CD4-positive, alpha-beta T cell (primary cell): Measurements from ENCODE around the gene NOL3. TPM values are rescaled to one million over a fixed set of nuclear protein-coding genes. Genes with fewer than 3 reads are reported as not detected.

Experiments used
- ATAC-seq: fragments of 200-7000 bp; cut with Tn5 transposase; one replicate; pipeline ENCODE4 v1.10.0; 2022; ENCODE audit warnings: mild to moderate bottlenecking; ENCODE audit not compliant: poor library complexity
- CTCF ChIA-PET: fragments of 350-600 bp; sonication (Branson Sonifier 250); formaldehyde crosslinking; loops from one replicate; lab custom pipeline; 2021; ENCODE audit warnings: antibody characterized with exemption, inconsistent platforms; lab: Charles Lee
- POLR2A ChIA-PET: fragments of 350-600 bp; sonication (Branson Sonifier 250); formaldehyde crosslinking; loops from one replicate; lab custom pipeline; 2021; ENCODE audit warnings: antibody characterized with exemption, inconsistent platforms; lab: Charles Lee
- DNase-seq, 14 experiments: peaks; one replicate each; pipeline ENCODE4 v3.0.0-alpha.2; 2013 to 2020; ENCODE audit warnings: mixed read lengths in 2 of 14
- H3K27ac ChIP-seq, 2 donors: one replicate each; pipeline versions ENCODE4 v1.5.1 to v1.7.0; 2013; ENCODE audit warnings: low read length in 2 of 2, low read depth in 1 of 2, mild to moderate bottlenecking in 1 of 2
- H3K27me3 ChIP-seq, 2 experiments: 1 replicate in 1 of 2; 2 replicates in 1 of 2; pipeline versions ENCODE4 v1.6.1 to v1.7.0; 2013; ENCODE audit warnings: low read length in 2 of 2, control low read depth in 1 of 2, mild to moderate bottlenecking in 1 of 2, moderate library complexity in 1 of 2; ENCODE audit not compliant: insufficient read depth in 2 of 2, control insufficient read depth in 1 of 2
- H3K36me3 ChIP-seq: one replicate; pipeline ENCODE4 v1.6.1; 2013; ENCODE audit warnings: low read length, control low read depth; ENCODE audit not compliant: insufficient read depth
- H3K4me1 ChIP-seq: one replicate; pipeline ENCODE4 v1.6.1; 2013; ENCODE audit warnings: low read length, control low read depth; ENCODE audit not compliant: insufficient read depth
- H3K4me3 ChIP-seq: one replicate; pipeline ENCODE4 v1.5.1; 2013; ENCODE audit warnings: mild to moderate bottlenecking, low read length, moderate library complexity
- H3K9me3 ChIP-seq, 2 experiments: 1 replicate in 1 of 2; 2 replicates in 1 of 2; pipeline versions ENCODE4 v1.6.1 to v1.7.0; 2013; ENCODE audit warnings: low read length in 2 of 2, mild to moderate bottlenecking in 2 of 2, control low read depth in 1 of 2, moderate library complexity in 1 of 2; ENCODE audit not compliant: control insufficient read depth in 1 of 2, insufficient read depth in 1 of 2
- H3K27ac Mint-ChIP-seq: one replicate; pipeline ENCODE4 v1.8.0; 2020; ENCODE audit warnings: mixed read lengths
- H3K27me3 Mint-ChIP-seq: one replicate; pipeline ENCODE4 v1.8.0; 2021; ENCODE audit warnings: mixed read lengths
- H3K36me3 Mint-ChIP-seq: one replicate; pipeline ENCODE4 v1.8.0; 2021; ENCODE audit warnings: low read depth, mixed read lengths
- H3K4me1 Mint-ChIP-seq: one replicate; pipeline ENCODE4 v1.8.0; 2021; ENCODE audit warnings: low read depth, mixed read lengths
- H3K4me3 Mint-ChIP-seq: one replicate; pipeline ENCODE4 v1.8.0; 2020; ENCODE audit warnings: mild to moderate bottlenecking, mixed read lengths
- H3K9me3 Mint-ChIP-seq: one replicate; pipeline ENCODE4 v1.8.0; 2020; ENCODE audit warnings: mixed read lengths
- CTCF ChIP-seq: fragments of 200-600 bp; IDR thresholded peaks from one replicate; pipeline ENCODE4 v1.8.0; 2022; ENCODE audit warnings: antibody characterized with exemption, mild to moderate bottlenecking
- intact Hi-C, 2 experiments: fragments of 100-400 bp; cut with DNase I in 1 of 2; cut with micrococcal nuclease in 1 of 2; formaldehyde crosslinking; loops; one replicate each; pipeline versions ENCODE4 v1.15.1 to v1.9.0; 2023 to 2025; cut with DNase I, micrococcal nuclease
- total RNA-seq, 174 experiments: library from RNA in 2 of 174; stranded (reverse) in 2 of 174; gene quantifications; one replicate each; pipeline ENCODE4 v1.2.3 and lab custom pipeline; 2021 to 2026

Gene NOL3
- total RNA-seq, 2 experiments from 2014 or later, result 1.1 to 1.2 TPM

- Mint-ChIP-seq H3K27me3 (no peaks in the 10 kb centered on the region), H3K4me3 (peak overlapping the region; percentile 92), H3K4me1 (peaks cover 50% of the 10 kb centered on the region), H3K9me3 (no peaks in the 10 kb centered on the region), H3K36me3 (peaks cover 62% of the 10 kb centered on the region), H3K27ac (peak overlapping the region; percentile 87)
- peaks cover 51% of the 10 kb centered on the region for H3K4me1 ChIP-seq
- no peaks in the 10 kb centered on the region for H3K27me3 ChIP-seq
- H3K9me3 ChIP-seq, result no peaks in the 10 kb centered on the region
- DNase-seq (no peak), ATAC-seq (no peak)
- no peak for TF ChIP-seq CTCF
- no peak overlapping the region for H3K4me3 ChIP-seq
- ChIA-PET CTCF (no interaction called here), POLR2A (interaction anchor here (0.7 to 1.2 kb wide), 2 partner anchors 9 to 34 kb away, joined by 3 read pairs; partner anchors contain the start of genes FBXL8 and TRADD)
- intact Hi-C loops, result loop anchor here in 1 of 2 experiments (5.0 kb wide), 1 partner anchor 262 kb away; the partner anchor contains the start of gene CIAO2B
- no peak overlapping the region for H3K27ac ChIP-seq
- H3K36me3 ChIP-seq, result peaks cover 57% of the 10 kb centered on the region
Measured at GRCh38 chr16:67194260-67194659, 23.9 kb downstream of the NOL3 start.

DNA sequence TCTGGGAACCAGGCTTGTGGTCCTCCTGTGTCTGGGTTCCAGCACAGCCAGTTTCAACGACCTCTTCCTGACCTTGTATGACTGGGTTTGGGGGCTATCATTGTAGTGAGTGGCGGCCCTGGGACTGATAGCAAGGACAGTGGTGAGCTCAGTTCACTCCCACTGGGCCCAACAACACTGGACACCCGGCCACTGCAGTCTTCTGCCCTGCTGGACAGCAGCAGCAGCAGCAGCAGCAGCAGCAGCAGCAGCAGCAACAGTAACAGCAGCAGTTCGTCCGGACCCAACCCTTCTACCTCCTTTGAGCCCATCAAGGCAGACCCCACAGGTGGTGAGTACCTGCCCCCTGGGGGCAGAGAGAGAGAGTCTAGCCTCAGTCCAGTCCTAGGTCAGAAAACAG is 25.3 kb downstream of the NOL3 start:
- H3K27ac Mint-ChIP-seq, result peak overlapping the region; percentile 10
- TF ChIP-seq CTCF, result no peak
- no peaks in the 10 kb centered on the region for H3K27me3 Mint-ChIP-seq
- H3K4me3 Mint-ChIP-seq, result peak overlapping the region; percentile 30
- ChIA-PET POLR2A (interaction anchor here (0.6 to 1.3 kb wide), 2 partner anchors 24 to 31 kb away, joined by 3 to 4 read pairs; partner anchors contain the start of gene TMEM208), CTCF (interaction anchor here (1.3 kb wide), 1 partner anchor 95 kb away, joined by 3 read pairs; no protein-coding TSS in a partner anchor)
- Histone ChIP-seq H3K4me3 (no peak overlapping the region), H3K27ac (no peak overlapping the region), H3K27me3 (no peaks in the 10 kb centered on the region), H3K4me1 (peaks cover 51% of the 10 kb centered on the region), H3K36me3 (peaks cover 64% of the 10 kb centered on the region), H3K9me3 (no peaks in the 10 kb centered on the region)
- H3K4me1 Mint-ChIP-seq, result peaks cover 50% of the 10 kb centered on the region
- H3K36me3 Mint-ChIP-seq, result peaks cover 74% of the 10 kb centered on the region
- no peaks in the 10 kb centered on the region for H3K9me3 Mint-ChIP-seq
- no peak for ATAC-seq
- intact Hi-C loops, result no loop called here
- no peak for DNase-seq

DNA sequence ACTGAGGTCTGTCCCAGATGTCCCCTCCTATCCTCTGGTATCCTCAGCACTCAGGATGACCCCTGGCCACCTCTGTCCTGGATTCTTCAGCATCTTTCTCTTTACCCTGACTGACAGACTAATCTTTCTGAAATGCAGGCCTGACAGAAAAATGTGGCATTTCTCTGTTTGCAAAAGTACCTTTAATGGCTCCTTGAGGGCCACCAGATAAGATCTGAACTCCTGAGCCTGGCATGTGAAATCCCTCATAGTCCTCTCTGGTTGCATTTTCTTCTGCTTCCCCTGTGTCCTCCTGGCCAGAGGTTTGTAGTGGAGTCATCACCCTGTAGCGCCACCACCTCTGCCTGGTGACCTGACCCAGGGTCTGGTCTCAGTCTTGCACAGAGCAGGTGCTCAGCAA is 26.5 kb downstream of the NOL3 start:
- H3K27me3 Mint-ChIP-seq, result no peaks in the 10 kb centered on the region
- Histone ChIP-seq H3K27ac (no peak overlapping the region), H3K27me3 (no peaks in the 10 kb centered on the region), H3K4me1 (peaks cover 44% of the 10 kb centered on the region), H3K9me3 (no peaks in the 10 kb centered on the region), H3K36me3 (peaks cover 73% of the 10 kb centered on the region), H3K4me3 (no peak overlapping the region)
- H3K9me3 Mint-ChIP-seq, result no peaks in the 10 kb centered on the region
- peaks cover 43% of the 10 kb centered on the region for H3K4me1 Mint-ChIP-seq
- ChIA-PET POLR2A (interaction anchor here (0.6 to 1.3 kb wide), 2 partner anchors 30 to 244 kb away, joined by 4 to 5 read pairs; partner anchors contain the start of gene TMEM208), CTCF (no interaction called here)
- no peak overlapping the region for H3K27ac Mint-ChIP-seq
- TF ChIP-seq CTCF, result no peak
- intact Hi-C loops, result no loop called here
- no peak for DNase-seq
- no peak for ATAC-seq
- H3K4me3 Mint-ChIP-seq, result peak overlapping the region; percentile 26
- peaks cover 77% of the 10 kb centered on the region for H3K36me3 Mint-ChIP-seq
